SK-N-SH (cell line): ENCODE results near the gene ARHGAP8. TPM values are rescaled to one million over a fixed set of nuclear protein-coding genes. Genes with fewer than 3 reads are reported as not detected.

Experiments
- CTCF ChIA-PET: fragments of 300-600, 350-600 bp; formaldehyde crosslinking; extraction: SDS; loops from one replicate; lab custom pipeline; 2021; lab: Yijun Ruan, JAX
- POLR2A ChIA-PET: fragments of 350-600 bp; sonication (Branson Sonifier 250); formaldehyde crosslinking; extraction: SDS; loops from one replicate; lab custom pipeline; 2020; ENCODE audit warnings: antibody characterized with exemption, inconsistent platforms; lab: Yijun Ruan, JAX
- DNase-seq: peaks from one replicate; pipeline ENCODE4 v3.0.0; 2012
- H2AFZ ChIP-seq: fragments of 200-600 bp; sonication (generic); 2 replicates; pipeline ENCODE4 v1.8.1; 2016; ENCODE audit warnings: antibody characterized with exemption, mild to moderate bottlenecking, low read depth
- H3F3A ChIP-seq: fragments of 200-600 bp; sonication (generic); replicated peaks from 2 replicates; pipeline ENCODE3; 2016; ENCODE audit warnings: antibody characterized with exemption, mild to moderate bottlenecking; ENCODE audit not compliant: insufficient read depth
- H3K27ac ChIP-seq, 2 experiments: fragments of 200-500 bp in 1 of 2; fragments of 200-600 bp in 1 of 2; sonication (Bioruptor generic) in 1 of 2; sonication (generic), shearing (Covaris generic) in 1 of 2; 2 replicates each; pipeline versions ENCODE4 v1.5.1 to v1.6.1; 2014 to 2016; ENCODE audit warnings: low read depth in 2 of 2, inconsistent platforms in 1 of 2, low read length in 1 of 2, mild to moderate bottlenecking in 1 of 2, mixed read lengths in 1 of 2
- H3K27me3 ChIP-seq: fragments of 200-600 bp; sonication (generic), shearing (Covaris generic); 2 replicates; pipeline ENCODE4 v1.6.1; 2016; ENCODE audit warnings: mixed run types; ENCODE audit not compliant: insufficient read depth
- H3K36me3 ChIP-seq, 2 experiments: fragments of 200-500 bp in 1 of 2; fragments of 200-600 bp in 1 of 2; sonication (Bioruptor generic) in 1 of 2; sonication (generic) in 1 of 2; replicated peaks in 1 of 2; 2 replicates each; pipeline versions ENCODE3 to v1.5.1; 2014 to 2016; ENCODE audit warnings: low read length in 1 of 2, mild to moderate bottlenecking in 1 of 2; ENCODE audit not compliant: insufficient read depth in 2 of 2, control insufficient read depth in 1 of 2
- H3K4me1 ChIP-seq, 2 experiments: fragments of 200-500 bp in 1 of 2; fragments of 200-600 bp in 1 of 2; sonication (Bioruptor generic) in 1 of 2; sonication (generic), shearing (Covaris generic) in 1 of 2; 2 replicates each; pipeline versions ENCODE4 v1.5.1 to v1.6.1; 2014 to 2016; ENCODE audit warnings: low read depth in 1 of 2, low read length in 1 of 2, mixed run types in 1 of 2; ENCODE audit not compliant: insufficient read depth in 2 of 2, control insufficient read depth in 1 of 2
- H3K4me2 ChIP-seq: fragments of 200-600 bp; sonication (generic), shearing (Covaris generic); 2 replicates; pipeline ENCODE4 v1.6.1; 2017; ENCODE audit warnings: mixed run types
- H3K4me3 ChIP-seq, 2 experiments: fragments of 200-500 bp in 1 of 2; fragments of 200-600 bp in 1 of 2; sonication (Bioruptor generic) in 1 of 2; sonication (generic), shearing (Covaris generic) in 1 of 2; 2 replicates each; pipeline versions ENCODE4 v1.5.1 to v1.8.1; 2014 to 2016; ENCODE audit warnings: low read depth in 2 of 2, inconsistent platforms in 1 of 2, low read length in 1 of 2, mild to moderate bottlenecking in 1 of 2, mixed read lengths in 1 of 2, moderate library complexity in 1 of 2
- H3K79me2 ChIP-seq: fragments of 200-600 bp; sonication (generic); 2 replicates; pipeline ENCODE4 v1.8.1; 2017; ENCODE audit warnings: mild to moderate bottlenecking; ENCODE audit not compliant: insufficient read depth
- H3K9ac ChIP-seq: fragments of 200-600 bp; sonication (generic); 2 replicates; pipeline ENCODE4 v1.6.1; 2017; ENCODE audit warnings: mixed run types
- H3K9me2 ChIP-seq: fragments of 200-600 bp; sonication (generic); 2 replicates; pipeline ENCODE4 v1.6.1; 2017; ENCODE audit warnings: mixed run types
- H3K9me3 ChIP-seq: fragments of 200-600 bp; sonication (generic); 2 replicates; pipeline ENCODE4 v1.6.1; 2017; ENCODE audit warnings: mixed run types, mild to moderate bottlenecking, moderate library complexity
- H4K20me1 ChIP-seq: fragments of 200-600 bp; sonication (generic); 2 replicates; pipeline ENCODE4 v1.6.1; 2017; ENCODE audit warnings: mild to moderate bottlenecking, mixed run types; ENCODE audit not compliant: insufficient read depth
- EP300 ChIP-seq, 2 experiments: IDR thresholded peaks; 2 replicates each; pipeline versions ENCODE4 v1.4.0 to v1.6.1; 2012; ENCODE audit warnings: borderline replicate concordance in 1 of 2, low read depth in 1 of 2, low read length in 1 of 2
- MXI1 ChIP-seq: IDR thresholded peaks from 2 replicates; pipeline ENCODE4 v1.6.1; 2012; ENCODE audit warnings: mild to moderate bottlenecking, low read depth, low read length, improper control_type of control experiment
- NRF1 ChIP-seq: IDR thresholded peaks from 2 replicates; pipeline ENCODE4 v1.6.1; 2012; ENCODE audit warnings: low read depth, mild to moderate bottlenecking, low read length
- RAD21 ChIP-seq: IDR thresholded peaks from 2 replicates; pipeline ENCODE4 v1.6.1; 2012; ENCODE audit warnings: mild to moderate bottlenecking, low read length
- RCOR1 ChIP-seq: fragments of 150-350 bp; IDR thresholded peaks from 2 replicates; pipeline ENCODE4 v1.6.1; 2017; ENCODE audit warnings: antibody characterized with exemption, low read length
- RFX5 ChIP-seq: IDR thresholded peaks from 2 replicates; pipeline ENCODE4 v1.6.1; 2012; ENCODE audit warnings: mild to moderate bottlenecking, improper control_type of control experiment, low read length
- SIN3A ChIP-seq: IDR thresholded peaks from 2 replicates; pipeline ENCODE4 v1.6.1; 2012; ENCODE audit warnings: low read depth, mild to moderate bottlenecking, low read length, moderate library complexity, borderline replicate concordance
- TCF12 ChIP-seq: IDR thresholded peaks from 2 replicates; pipeline ENCODE4 v1.4.0; 2012
- TEAD4 ChIP-seq: IDR thresholded peaks from 2 replicates; pipeline ENCODE4 v1.4.0; 2012; ENCODE audit warnings: mild to moderate bottlenecking, borderline replicate concordance; ENCODE audit not compliant: insufficient read depth
- YY1 ChIP-seq: IDR thresholded peaks from 2 replicates; pipeline ENCODE4 v1.4.0; 2012; ENCODE audit warnings: low read depth, mild to moderate bottlenecking
- WGBS: methylation state at CpG from one replicate; pipeline ENCODE4 v1.1.6; 2017; ENCODE audit warnings: low lambda C conversion rate; 5-methylcytosine and 5-hydroxymethylcytosine counted together
- polyA plus RNA-seq, 3 experiments: library from polyadenylated mRNA; depleted of rRNA; stranded (reverse); fragments of >200 nt; gene quantifications; 2 replicates each; pipeline ENCODE4 v1.2.3, GENCODE V29; 2012
- TF ChIP-seq, protein P1 (sequence below): fragments of 200-600 bp; sonication (generic); IDR thresholded peaks from 2 replicates; pipeline ENCODE4 v1.6.1; 2017; ENCODE audit warnings: antibody characterized with exemption, mild to moderate bottlenecking, moderate library complexity
- TF ChIP-seq, protein P2 (sequence below): fragments of 150-350 bp; IDR thresholded peaks from 2 replicates; pipeline ENCODE4 v1.6.1; 2016; ENCODE audit warnings: mild to moderate bottlenecking, low read depth, low read length
- TF ChIP-seq, protein P3 (sequence below): IDR thresholded peaks from 2 replicates; pipeline ENCODE4 v1.4.0; 2012; ENCODE audit warnings: low read depth, borderline replicate concordance
- TF ChIP-seq, protein P4 (sequence below): IDR thresholded peaks from 2 replicates; pipeline ENCODE4; 2012

Gene ARHGAP8
- polyA plus RNA-seq, 1 of the 3 experiments (the other 2 are of a cell fraction) = 0.08 TPM

DNA sequence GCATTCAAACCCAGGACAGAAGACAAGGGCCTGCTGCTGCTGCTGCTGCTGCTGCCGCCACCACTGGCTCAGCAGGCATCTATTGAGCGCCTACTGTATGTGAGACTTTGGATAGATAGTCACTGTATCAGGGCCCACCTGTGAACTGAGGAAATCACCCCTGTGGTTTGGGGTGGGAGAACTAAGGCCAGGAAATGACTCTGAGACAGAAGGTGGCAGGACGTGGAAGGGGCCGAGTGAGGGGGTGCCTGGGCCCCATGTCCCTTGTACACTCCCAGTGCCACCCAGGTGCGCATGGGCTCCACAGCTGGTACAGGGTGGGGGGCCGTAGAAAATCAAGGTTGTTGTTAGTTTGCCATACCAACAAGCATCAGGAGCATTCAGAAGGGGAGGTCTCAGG, 50.6 kb downstream of the ARHGAP8 start:
- Histone ChIP-seq H3K27me3 (peaks cover 11% of the 10 kb centered on the region; the same call in 1 of the 2 replicates), H3K9me3 (no peaks in the 10 kb centered on the region), H3K9me2 (no peaks in the 10 kb centered on the region), H3K4me2 (no peak overlapping the region), H3K4me1 (peaks cover 0 to 11% of the 10 kb centered on the region in 2 experiments; a peak in 1 of 4 replicates), H3F3A (no peaks in the 10 kb centered on the region), H3K4me3 (no peak overlapping the region), H3K36me3 (no peaks in the 10 kb centered on the region), H3K27ac (no peak overlapping the region), H3K9ac (no peak overlapping the region), H3K79me2 (no peaks in the 10 kb centered on the region), H4K20me1 (no peaks in the 10 kb centered on the region), H2AFZ (no peak overlapping the region)
- TF ChIP-seq, protein P1, sequence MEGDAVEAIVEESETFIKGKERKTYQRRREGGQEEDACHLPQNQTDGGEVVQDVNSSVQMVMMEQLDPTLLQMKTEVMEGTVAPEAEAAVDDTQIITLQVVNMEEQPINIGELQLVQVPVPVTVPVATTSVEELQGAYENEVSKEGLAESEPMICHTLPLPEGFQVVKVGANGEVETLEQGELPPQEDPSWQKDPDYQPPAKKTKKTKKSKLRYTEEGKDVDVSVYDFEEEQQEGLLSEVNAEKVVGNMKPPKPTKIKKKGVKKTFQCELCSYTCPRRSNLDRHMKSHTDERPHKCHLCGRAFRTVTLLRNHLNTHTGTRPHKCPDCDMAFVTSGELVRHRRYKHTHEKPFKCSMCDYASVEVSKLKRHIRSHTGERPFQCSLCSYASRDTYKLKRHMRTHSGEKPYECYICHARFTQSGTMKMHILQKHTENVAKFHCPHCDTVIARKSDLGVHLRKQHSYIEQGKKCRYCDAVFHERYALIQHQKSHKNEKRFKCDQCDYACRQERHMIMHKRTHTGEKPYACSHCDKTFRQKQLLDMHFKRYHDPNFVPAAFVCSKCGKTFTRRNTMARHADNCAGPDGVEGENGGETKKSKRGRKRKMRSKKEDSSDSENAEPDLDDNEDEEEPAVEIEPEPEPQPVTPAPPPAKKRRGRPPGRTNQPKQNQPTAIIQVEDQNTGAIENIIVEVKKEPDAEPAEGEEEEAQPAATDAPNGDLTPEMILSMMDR = no peak
- TF ChIP-seq, protein P2, sequence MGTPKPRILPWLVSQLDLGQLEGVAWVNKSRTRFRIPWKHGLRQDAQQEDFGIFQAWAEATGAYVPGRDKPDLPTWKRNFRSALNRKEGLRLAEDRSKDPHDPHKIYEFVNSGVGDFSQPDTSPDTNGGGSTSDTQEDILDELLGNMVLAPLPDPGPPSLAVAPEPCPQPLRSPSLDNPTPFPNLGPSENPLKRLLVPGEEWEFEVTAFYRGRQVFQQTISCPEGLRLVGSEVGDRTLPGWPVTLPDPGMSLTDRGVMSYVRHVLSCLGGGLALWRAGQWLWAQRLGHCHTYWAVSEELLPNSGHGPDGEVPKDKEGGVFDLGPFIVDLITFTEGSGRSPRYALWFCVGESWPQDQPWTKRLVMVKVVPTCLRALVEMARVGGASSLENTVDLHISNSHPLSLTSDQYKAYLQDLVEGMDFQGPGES = no peak
- TF ChIP-seq, protein P3, sequence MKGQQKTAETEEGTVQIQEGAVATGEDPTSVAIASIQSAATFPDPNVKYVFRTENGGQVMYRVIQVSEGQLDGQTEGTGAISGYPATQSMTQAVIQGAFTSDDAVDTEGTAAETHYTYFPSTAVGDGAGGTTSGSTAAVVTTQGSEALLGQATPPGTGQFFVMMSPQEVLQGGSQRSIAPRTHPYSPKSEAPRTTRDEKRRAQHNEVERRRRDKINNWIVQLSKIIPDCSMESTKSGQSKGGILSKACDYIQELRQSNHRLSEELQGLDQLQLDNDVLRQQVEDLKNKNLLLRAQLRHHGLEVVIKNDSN = no peak
- TF ChIP-seq NRF1 (no peak), YY1 (no peak), TCF12 (no peak), SIN3A (no peak), RFX5 (no peak), TEAD4 (no peak), MXI1 (no peak), RCOR1 (no peak), EP300 (IDR thresholded peaks at IDR 0.05; ENCODE audit: borderline replicate concordance in 1 of 2, low read depth in 1 of 2, low read length in 1 of 2) (no peak), RAD21 (no peak)
- TF ChIP-seq, protein P4, sequence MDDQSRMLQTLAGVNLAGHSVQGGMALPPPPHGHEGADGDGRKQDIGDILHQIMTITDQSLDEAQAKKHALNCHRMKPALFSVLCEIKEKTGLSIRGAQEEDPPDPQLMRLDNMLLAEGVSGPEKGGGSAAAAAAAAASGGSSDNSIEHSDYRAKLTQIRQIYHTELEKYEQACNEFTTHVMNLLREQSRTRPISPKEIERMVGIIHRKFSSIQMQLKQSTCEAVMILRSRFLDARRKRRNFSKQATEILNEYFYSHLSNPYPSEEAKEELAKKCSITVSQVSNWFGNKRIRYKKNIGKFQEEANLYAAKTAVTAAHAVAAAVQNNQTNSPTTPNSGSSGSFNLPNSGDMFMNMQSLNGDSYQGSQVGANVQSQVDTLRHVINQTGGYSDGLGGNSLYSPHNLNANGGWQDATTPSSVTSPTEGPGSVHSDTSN = no peak
- WGBS = 75% methylated on average over 5 of the region's 6 CpGs
- DNase-seq = no peak
- POLR2A ChIA-PET = no interaction called here
- CTCF ChIA-PET = interaction anchor here (1.6 kb wide), 1 partner anchor 18 kb away, joined by 5 read pairs; no protein-coding TSS in a partner anchor
